ENCODE results near the gene DUSP2.

DNA sequence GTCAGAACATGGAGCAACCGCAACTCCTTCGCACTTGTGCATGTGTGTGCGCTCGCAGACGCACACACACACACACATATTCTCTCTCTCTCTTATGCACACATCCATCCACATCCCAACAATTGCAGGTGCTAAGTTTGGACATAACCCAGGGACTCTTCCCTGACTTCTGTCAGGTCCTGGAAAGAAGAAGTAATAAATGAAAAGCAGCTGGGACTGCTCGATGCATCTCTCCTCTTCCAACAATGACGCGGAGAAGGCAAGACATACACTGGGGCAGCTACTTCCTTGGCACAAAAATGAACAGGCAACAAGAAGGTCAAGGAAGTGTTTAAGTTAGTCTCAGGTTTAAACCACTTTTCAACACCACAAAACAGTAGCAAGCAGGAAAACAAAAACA, 39.7 kb upstream of the DUSP2 start:
- TF ChIP-seq, protein P1, sequence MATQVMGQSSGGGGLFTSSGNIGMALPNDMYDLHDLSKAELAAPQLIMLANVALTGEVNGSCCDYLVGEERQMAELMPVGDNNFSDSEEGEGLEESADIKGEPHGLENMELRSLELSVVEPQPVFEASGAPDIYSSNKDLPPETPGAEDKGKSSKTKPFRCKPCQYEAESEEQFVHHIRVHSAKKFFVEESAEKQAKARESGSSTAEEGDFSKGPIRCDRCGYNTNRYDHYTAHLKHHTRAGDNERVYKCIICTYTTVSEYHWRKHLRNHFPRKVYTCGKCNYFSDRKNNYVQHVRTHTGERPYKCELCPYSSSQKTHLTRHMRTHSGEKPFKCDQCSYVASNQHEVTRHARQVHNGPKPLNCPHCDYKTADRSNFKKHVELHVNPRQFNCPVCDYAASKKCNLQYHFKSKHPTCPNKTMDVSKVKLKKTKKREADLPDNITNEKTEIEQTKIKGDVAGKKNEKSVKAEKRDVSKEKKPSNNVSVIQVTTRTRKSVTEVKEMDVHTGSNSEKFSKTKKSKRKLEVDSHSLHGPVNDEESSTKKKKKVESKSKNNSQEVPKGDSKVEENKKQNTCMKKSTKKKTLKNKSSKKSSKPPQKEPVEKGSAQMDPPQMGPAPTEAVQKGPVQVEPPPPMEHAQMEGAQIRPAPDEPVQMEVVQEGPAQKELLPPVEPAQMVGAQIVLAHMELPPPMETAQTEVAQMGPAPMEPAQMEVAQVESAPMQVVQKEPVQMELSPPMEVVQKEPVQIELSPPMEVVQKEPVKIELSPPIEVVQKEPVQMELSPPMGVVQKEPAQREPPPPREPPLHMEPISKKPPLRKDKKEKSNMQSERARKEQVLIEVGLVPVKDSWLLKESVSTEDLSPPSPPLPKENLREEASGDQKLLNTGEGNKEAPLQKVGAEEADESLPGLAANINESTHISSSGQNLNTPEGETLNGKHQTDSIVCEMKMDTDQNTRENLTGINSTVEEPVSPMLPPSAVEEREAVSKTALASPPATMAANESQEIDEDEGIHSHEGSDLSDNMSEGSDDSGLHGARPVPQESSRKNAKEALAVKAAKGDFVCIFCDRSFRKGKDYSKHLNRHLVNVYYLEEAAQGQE (IDR thresholded peaks at IDR 0.05; ENCODE audit: insufficient read depth in 1 of 2, low read depth in 2 of 2, low read length in 2 of 2) = no peak
- TF ChIP-seq FOXP2 (optimal IDR thresholded peaks at IDR 0.05; ENCODE audit: borderline replicate concordance, extremely low read depth, extremely low read length, insufficient read depth) (no peak), POLR2AphosphoS5 (IDR thresholded peaks at IDR 0.05; ENCODE audit: low read depth, low read length) (no peak), SIN3A (IDR thresholded peaks at IDR 0.05; ENCODE audit: borderline replicate concordance, insufficient read depth, low read length) (no peak), TAF1 (IDR thresholded peaks at IDR 0.05; ENCODE audit: borderline replicate concordance, insufficient read depth, low read length) (no peak)
